ENCODE results near the gene AIFM1. TPM values are rescaled to one million over a fixed set of nuclear protein-coding genes. Genes with fewer than 3 reads are reported as not detected.

The AIFM1 gene
- polyA plus RNA-seq, 2 of the 4 experiments (the other 2 are of a cell fraction) = 90.2 to 103 TPM

DNA sequence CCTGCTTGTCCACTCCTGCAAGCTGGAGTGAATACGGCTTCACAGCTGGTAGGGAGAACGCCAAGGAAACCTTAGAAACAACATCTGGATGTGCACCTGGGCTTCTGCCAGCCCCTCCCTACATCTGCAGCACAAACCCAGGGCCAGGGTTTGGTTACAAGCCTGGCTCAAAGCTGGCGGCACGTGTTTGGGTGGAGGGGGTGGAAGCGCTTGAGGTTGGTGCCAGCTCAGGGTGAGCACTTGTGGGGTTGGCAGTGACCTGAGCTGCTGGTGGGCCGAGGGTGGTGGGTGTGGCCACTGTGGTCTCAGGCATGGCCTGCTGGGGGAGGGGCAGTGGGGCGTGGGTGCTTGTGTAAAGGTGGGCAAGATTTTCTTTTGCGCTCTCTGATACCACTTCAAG, 70.9 kb downstream of the AIFM1 start:
- CTCF ChIA-PET = interaction anchor here (0.7 to 2.6 kb wide), 7 partner anchors 14 to 97 kb away, joined by 3 to 8 read pairs (median 3); no protein-coding TSS in a partner anchor
- FAIRE-seq = no peak
- Histone ChIP-seq H3K27ac (no peak overlapping the region), H3K4me3 (no peak overlapping the region), H3K4me1 (peaks cover 21% of the 10 kb centered on the region), H3K9me3 (no peaks in the 10 kb centered on the region), H3K4me2 (no peak overlapping the region)
- 94% methylated on average over 4 of the region's 8 CpGs for WGBS (ENCODE audit: missing lambda C conversion rate)
- ATAC-seq = no peak
- no peak for DNase-seq (ENCODE audit: low read depth in 1 of 2, low spot score in 1 of 2)
- POLR2A ChIA-PET = no interaction called here
- TF ChIP-seq RAD21 (conservative IDR thresholded peaks at IDR 0.05 in 1 of 2, IDR thresholded peaks at IDR 0.05 in 1 of 2) (no peak), ZNF302 (CRISPR knock-in tag; IDR thresholded peaks at IDR 0.05) (no peak), NR3C1 (IDR thresholded peaks at IDR 0.05) (no peak), HOXB13 (CRISPR knock-in tag; IDR thresholded peaks at IDR 0.05; ENCODE audit: low read depth) (no peak), CBX2 (IDR thresholded peaks at IDR 0.05; ENCODE audit: borderline replicate concordance, low read depth) (no peak), HOXB5 (CRISPR knock-in tag; IDR thresholded peaks at IDR 0.05) (no peak), JUNB (IDR thresholded peaks at IDR 0.05) (no peak), MAFK (IDR thresholded peaks at IDR 0.05; ENCODE audit: partially characterized antibody) (no peak), JUN (IDR thresholded peaks at IDR 0.05) (no peak)
- TF ChIP-seq, protein P1, sequence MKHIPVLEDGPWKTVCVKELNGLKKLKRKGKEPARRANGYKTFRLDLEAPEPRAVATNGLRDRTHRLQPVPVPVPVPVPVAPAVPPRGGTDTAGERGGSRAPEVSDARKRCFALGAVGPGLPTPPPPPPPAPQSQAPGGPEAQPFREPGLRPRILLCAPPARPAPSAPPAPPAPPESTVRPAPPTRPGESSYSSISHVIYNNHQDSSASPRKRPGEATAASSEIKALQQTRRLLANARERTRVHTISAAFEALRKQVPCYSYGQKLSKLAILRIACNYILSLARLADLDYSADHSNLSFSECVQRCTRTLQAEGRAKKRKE (CRISPR knock-in tag; IDR thresholded peaks at IDR 0.05; ENCODE audit: low read depth) = no peak
- TF ChIP-seq, protein P2, sequence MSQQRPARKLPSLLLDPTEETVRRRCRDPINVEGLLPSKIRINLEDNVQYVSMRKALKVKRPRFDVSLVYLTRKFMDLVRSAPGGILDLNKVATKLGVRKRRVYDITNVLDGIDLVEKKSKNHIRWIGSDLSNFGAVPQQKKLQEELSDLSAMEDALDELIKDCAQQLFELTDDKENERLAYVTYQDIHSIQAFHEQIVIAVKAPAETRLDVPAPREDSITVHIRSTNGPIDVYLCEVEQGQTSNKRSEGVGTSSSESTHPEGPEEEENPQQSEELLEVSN (IDR thresholded peaks at IDR 0.05; ENCODE audit: borderline replicate concordance, low read depth) = no peak
- TF ChIP-seq, protein P3, sequence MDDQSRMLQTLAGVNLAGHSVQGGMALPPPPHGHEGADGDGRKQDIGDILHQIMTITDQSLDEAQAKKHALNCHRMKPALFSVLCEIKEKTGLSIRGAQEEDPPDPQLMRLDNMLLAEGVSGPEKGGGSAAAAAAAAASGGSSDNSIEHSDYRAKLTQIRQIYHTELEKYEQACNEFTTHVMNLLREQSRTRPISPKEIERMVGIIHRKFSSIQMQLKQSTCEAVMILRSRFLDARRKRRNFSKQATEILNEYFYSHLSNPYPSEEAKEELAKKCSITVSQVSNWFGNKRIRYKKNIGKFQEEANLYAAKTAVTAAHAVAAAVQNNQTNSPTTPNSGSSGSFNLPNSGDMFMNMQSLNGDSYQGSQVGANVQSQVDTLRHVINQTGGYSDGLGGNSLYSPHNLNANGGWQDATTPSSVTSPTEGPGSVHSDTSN (IDR thresholded peaks at IDR 0.05) = no peak
- TF ChIP-seq, protein P4, sequence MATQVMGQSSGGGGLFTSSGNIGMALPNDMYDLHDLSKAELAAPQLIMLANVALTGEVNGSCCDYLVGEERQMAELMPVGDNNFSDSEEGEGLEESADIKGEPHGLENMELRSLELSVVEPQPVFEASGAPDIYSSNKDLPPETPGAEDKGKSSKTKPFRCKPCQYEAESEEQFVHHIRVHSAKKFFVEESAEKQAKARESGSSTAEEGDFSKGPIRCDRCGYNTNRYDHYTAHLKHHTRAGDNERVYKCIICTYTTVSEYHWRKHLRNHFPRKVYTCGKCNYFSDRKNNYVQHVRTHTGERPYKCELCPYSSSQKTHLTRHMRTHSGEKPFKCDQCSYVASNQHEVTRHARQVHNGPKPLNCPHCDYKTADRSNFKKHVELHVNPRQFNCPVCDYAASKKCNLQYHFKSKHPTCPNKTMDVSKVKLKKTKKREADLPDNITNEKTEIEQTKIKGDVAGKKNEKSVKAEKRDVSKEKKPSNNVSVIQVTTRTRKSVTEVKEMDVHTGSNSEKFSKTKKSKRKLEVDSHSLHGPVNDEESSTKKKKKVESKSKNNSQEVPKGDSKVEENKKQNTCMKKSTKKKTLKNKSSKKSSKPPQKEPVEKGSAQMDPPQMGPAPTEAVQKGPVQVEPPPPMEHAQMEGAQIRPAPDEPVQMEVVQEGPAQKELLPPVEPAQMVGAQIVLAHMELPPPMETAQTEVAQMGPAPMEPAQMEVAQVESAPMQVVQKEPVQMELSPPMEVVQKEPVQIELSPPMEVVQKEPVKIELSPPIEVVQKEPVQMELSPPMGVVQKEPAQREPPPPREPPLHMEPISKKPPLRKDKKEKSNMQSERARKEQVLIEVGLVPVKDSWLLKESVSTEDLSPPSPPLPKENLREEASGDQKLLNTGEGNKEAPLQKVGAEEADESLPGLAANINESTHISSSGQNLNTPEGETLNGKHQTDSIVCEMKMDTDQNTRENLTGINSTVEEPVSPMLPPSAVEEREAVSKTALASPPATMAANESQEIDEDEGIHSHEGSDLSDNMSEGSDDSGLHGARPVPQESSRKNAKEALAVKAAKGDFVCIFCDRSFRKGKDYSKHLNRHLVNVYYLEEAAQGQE (IDR thresholded peaks at IDR 0.05) = no peak
- TF ChIP-seq, protein P5, sequence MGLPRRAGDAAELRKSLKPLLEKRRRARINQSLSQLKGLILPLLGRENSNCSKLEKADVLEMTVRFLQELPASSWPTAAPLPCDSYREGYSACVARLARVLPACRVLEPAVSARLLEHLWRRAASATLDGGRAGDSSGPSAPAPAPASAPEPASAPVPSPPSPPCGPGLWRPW (IDR thresholded peaks at IDR 0.05) = no peak

DNA sequence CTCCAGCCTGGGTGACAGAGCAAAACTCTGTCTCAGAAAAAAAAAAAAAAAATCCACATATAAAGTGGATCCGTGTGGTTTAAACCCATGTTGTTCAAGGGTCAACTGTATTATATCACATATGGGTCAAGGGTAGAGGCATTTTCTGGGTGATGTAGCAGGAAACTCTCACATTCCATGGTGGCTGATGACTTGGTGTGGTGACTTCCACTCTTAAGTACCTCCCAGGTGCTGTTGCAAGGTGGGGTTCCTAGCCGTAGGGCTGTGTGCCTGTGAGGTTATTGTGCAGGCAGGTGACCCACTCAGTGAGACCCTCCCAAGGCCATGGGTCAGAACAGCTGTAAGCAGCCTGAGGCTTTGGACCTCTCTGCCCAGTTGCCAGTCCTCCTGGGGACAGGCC, 72.4 kb downstream of the AIFM1 start:
- Histone ChIP-seq H3K4me1 (peaks cover 14% of the 10 kb centered on the region), H3K4me3 (no peak overlapping the region), H3K27ac (no peak overlapping the region), H3K4me2 (no peak overlapping the region), H3K9me3 (no peaks in the 10 kb centered on the region)
- 88% methylated on average over 2 of the region's 2 CpGs for WGBS (ENCODE audit: missing lambda C conversion rate)
- no peak for DNase-seq (ENCODE audit: low read depth in 1 of 2, low spot score in 1 of 2)
- FAIRE-seq = no peak
- POLR2A ChIA-PET = no interaction called here
- no peak for ATAC-seq
- CTCF ChIA-PET = interaction anchor here (0.9 kb wide), 1 partner anchor 17 kb away, joined by 4 read pairs; no protein-coding TSS in a partner anchor
- no peak for TF ChIP-seq SREBF2 (IDR thresholded peaks at IDR 0.05)
- TF ChIP-seq FOSL2 (IDR thresholded peaks at IDR 0.05) = no peak
- no peak for TF ChIP-seq FOSL2 (CRISPR knock-in tag; IDR thresholded peaks at IDR 0.05)
- TF ChIP-seq ZNF302 (CRISPR knock-in tag; IDR thresholded peaks at IDR 0.05) = no peak
- TF ChIP-seq JUN (IDR thresholded peaks at IDR 0.05) = no peak
- no peak for TF ChIP-seq ESRRA (IDR thresholded peaks at IDR 0.05; ENCODE audit: borderline replicate concordance, low read length)
- TF ChIP-seq, protein P6, sequence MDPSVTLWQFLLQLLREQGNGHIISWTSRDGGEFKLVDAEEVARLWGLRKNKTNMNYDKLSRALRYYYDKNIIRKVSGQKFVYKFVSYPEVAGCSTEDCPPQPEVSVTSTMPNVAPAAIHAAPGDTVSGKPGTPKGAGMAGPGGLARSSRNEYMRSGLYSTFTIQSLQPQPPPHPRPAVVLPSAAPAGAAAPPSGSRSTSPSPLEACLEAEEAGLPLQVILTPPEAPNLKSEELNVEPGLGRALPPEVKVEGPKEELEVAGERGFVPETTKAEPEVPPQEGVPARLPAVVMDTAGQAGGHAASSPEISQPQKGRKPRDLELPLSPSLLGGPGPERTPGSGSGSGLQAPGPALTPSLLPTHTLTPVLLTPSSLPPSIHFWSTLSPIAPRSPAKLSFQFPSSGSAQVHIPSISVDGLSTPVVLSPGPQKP (IDR thresholded peaks at IDR 0.05; ENCODE audit: low read depth, low read length) = no peak
- TF ChIP-seq TFCP2L1 (CRISPR knock-in tag; IDR thresholded peaks at IDR 0.05) = no peak
- no peak for TF ChIP-seq CBX2 (IDR thresholded peaks at IDR 0.05; ENCODE audit: borderline replicate concordance, low read depth)
- no peak for TF ChIP-seq NFE2L2 (conservative IDR thresholded peaks at IDR 0.05; ENCODE audit: low read length)
- no peak for TF ChIP-seq HEYL (CRISPR knock-in tag; IDR thresholded peaks at IDR 0.05)
- no peak for TF ChIP-seq CEBPB (IDR thresholded peaks at IDR 0.05)
- TF ChIP-seq EHMT2 (IDR thresholded peaks at IDR 0.05; ENCODE audit: low read depth) = no peak
- TF ChIP-seq, protein P7, sequence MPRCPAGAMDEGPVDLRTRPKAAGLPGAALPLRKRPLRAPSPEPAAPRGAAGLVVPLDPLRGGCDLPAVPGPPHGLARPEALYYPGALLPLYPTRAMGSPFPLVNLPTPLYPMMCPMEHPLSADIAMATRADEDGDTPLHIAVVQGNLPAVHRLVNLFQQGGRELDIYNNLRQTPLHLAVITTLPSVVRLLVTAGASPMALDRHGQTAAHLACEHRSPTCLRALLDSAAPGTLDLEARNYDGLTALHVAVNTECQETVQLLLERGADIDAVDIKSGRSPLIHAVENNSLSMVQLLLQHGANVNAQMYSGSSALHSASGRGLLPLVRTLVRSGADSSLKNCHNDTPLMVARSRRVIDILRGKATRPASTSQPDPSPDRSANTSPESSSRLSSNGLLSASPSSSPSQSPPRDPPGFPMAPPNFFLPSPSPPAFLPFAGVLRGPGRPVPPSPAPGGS (IDR thresholded peaks at IDR 0.05) = no peak
- no peak for TF ChIP-seq POLR2AphosphoS2 (conservative IDR thresholded peaks at IDR 0.05; ENCODE audit: low read length)

Measured in A549 (cell line).